OCI-M2 (cell line): ENCODE data around the gene RPTOR.

Experiments used
- DNase-seq: peaks from one replicate; lab custom pipeline; 2025; ENCODE audit not compliant: unreplicated experiment; lab: John Stamatoyannopoulos, UW

The RPTOR gene

GRCh38 chr17:80939151-80940145 lies 394.8 kb downstream of the RPTOR start:
- DNase-seq, result no peak

GRCh38 chr17:80940171-80941123 lies 395.8 kb downstream of the RPTOR start:
- DNase-seq, result no peak

- no peak for DNase-seq
These were observed 396.5 kb downstream of the RPTOR start for GRCh38 chr17:80941171-80941570.

GRCh38 chr17:80941743-80942422 lies 397.2 kb downstream of the RPTOR start:
- no peak for DNase-seq

GRCh38 chr17:80942423-80943345 lies 398.0 kb downstream of the RPTOR start:
- no peak for DNase-seq

- no peak for DNase-seq
These were observed 398.9 kb downstream of the RPTOR start for GRCh38 chr17:80943346-80944145.

- DNase-seq, result no peak
These were observed 399.7 kb downstream of the RPTOR start for GRCh38 chr17:80944326-80944725.

- no peak for DNase-seq
These were observed 401.1 kb downstream of the RPTOR start for GRCh38 chr17:80945736-80946135.

- DNase-seq, result no peak
These were observed 401.8 kb downstream of the RPTOR start for GRCh38 chr17:80946449-80946848.

- DNase-seq, result no peak
These were observed 402.7 kb downstream of the RPTOR start for GRCh38 chr17:80947200-80947940.

- DNase-seq, result no peak
These were observed 403.7 kb downstream of the RPTOR start for GRCh38 chr17:80948019-80948975.

- DNase-seq, result no peak
These were observed 404.4 kb downstream of the RPTOR start for GRCh38 chr17:80948976-80949450.

GRCh38 chr17:80949451-80950421 lies 405.1 kb downstream of the RPTOR start:
- no peak for DNase-seq

GRCh38 chr17:80950466-80951120 lies 406.0 kb downstream of the RPTOR start:
- no peak for DNase-seq
